Fibroblast of lung (primary cell): ENCODE results near the gene DPP10. TPM values are rescaled to one million over a fixed set of nuclear protein-coding genes. Genes with fewer than 3 reads are reported as not detected.

Experiments
- DNase-seq, 2 donors: peaks; one replicate each; pipeline versions ENCODE4 v3.0.0 to v3.0.0-alpha.2; 2010; ENCODE audit warnings: low read depth in 2 of 2
- H2AFZ ChIP-seq: 2 replicates; pipeline ENCODE4 v1.5.1; 2012; ENCODE audit warnings: low read length, control low read depth, inconsistent platforms
- H3K27ac ChIP-seq: 2 replicates; pipeline ENCODE4 v1.5.1; 2011; ENCODE audit warnings: low read length, control low read depth; ENCODE audit not compliant: insufficient read depth
- H3K27me3 ChIP-seq: 2 replicates; pipeline ENCODE4 v1.5.1; 2011; ENCODE audit warnings: mild to moderate bottlenecking, low read length; ENCODE audit not compliant: control insufficient read depth, insufficient read depth
- H3K36me3 ChIP-seq: 2 replicates; pipeline ENCODE4 v1.5.1; 2011; ENCODE audit warnings: low read length; ENCODE audit not compliant: control insufficient read depth, insufficient read depth
- H3K4me1 ChIP-seq: 2 replicates; pipeline ENCODE4 v1.5.1; 2011; ENCODE audit warnings: low read length; ENCODE audit not compliant: control insufficient read depth, insufficient read depth; ENCODE audit errors: extremely low read depth
- H3K4me2 ChIP-seq: 2 replicates; pipeline ENCODE4 v1.5.1; 2011; ENCODE audit warnings: low read length, control low read depth; ENCODE audit not compliant: insufficient read depth; ENCODE audit errors: extremely low read depth
- H3K4me3 ChIP-seq, 4 experiments: fragments of 200-600 bp in 1 of 4; sonication (generic) in 1 of 4; replicated peaks in 1 of 4; 2 replicates each; pipeline ENCODE4 v1.5.1; 2011 to 2016; ENCODE audit warnings: low read length in 4 of 4, low read depth in 3 of 4, mild to moderate bottlenecking in 3 of 4, control low read depth in 2 of 4, inconsistent platforms in 1 of 4, mixed read lengths in 1 of 4; ENCODE audit not compliant: insufficient read depth in 1 of 4; ENCODE audit errors: control extremely low read depth in 1 of 4
- H3K79me2 ChIP-seq: 2 replicates; pipeline ENCODE4 v1.5.1; 2012; ENCODE audit warnings: mild to moderate bottlenecking, low read length, inconsistent platforms; ENCODE audit not compliant: control insufficient read depth, insufficient read depth
- H3K9ac ChIP-seq: 2 replicates; pipeline ENCODE4 v1.5.1; 2011; ENCODE audit warnings: mild to moderate bottlenecking, low read length, control low read depth; ENCODE audit not compliant: insufficient read depth
- H3K9me3 ChIP-seq: 2 replicates; pipeline ENCODE4 v1.5.1; 2012; ENCODE audit warnings: low read depth, low read length; ENCODE audit not compliant: control insufficient read depth, insufficient read depth
- H4K20me1 ChIP-seq: 2 replicates; pipeline ENCODE4 v1.5.1; 2011; ENCODE audit warnings: low read length; ENCODE audit not compliant: control insufficient read depth, insufficient read depth; ENCODE audit errors: extremely low read depth
- CTCF ChIP-seq, 2 donors: IDR thresholded peaks in 1 of 2; conservative IDR thresholded peaks in 1 of 2; 1 replicate in 1 of 2; 2 replicates in 1 of 2; pipeline ENCODE4 v1.5.1; 2011 to 2012; ENCODE audit warnings: low read length in 2 of 2, control low read depth in 1 of 2, inconsistent platforms in 1 of 2, low read depth in 1 of 2, mild to moderate bottlenecking in 1 of 2
- EZH2 ChIP-seq: IDR thresholded peaks from 2 replicates; pipeline ENCODE4 v1.5.1; 2012; ENCODE audit warnings: low read length, control low read depth, mild to moderate bottlenecking; ENCODE audit errors: missing control alignments
- polyA plus RNA-seq, 2 donors: library from polyadenylated mRNA; depleted of rRNA in 1 of 2; stranded (reverse) in 1 of 2; unstranded in 1 of 2; fragments of >200 nt; gene quantifications; 2 replicates each; pipeline ENCODE4 v1.2.1, GENCODE V29; 2011 to 2012; ENCODE audit warnings: missing spikeins in 1 of 2
- total RNA-seq: library from RNA; depleted of rRNA; stranded (reverse); fragments of >200 nt; gene quantifications from 2 replicates; pipeline ENCODE4 v1.2.1, GENCODE V29; 2014

DPP10 gene
- total and polyA plus RNA-seq, 2 donors (not counting 1 experiment from before 2014, with no cell fraction given), result not detected

- H3K36me3 ChIP-seq, result no peaks in the 10 kb centered on the region
- H3K9me3 ChIP-seq, result no peaks in the 10 kb centered on the region
- H3K27me3 ChIP-seq, result no peaks in the 10 kb centered on the region
- no peak overlapping the region for H3K4me2 ChIP-seq
- no peak for DNase-seq
- no peaks in the 10 kb centered on the region for H3K79me2 ChIP-seq
- no peak overlapping the region for H3K9ac ChIP-seq
- no peaks in the 10 kb centered on the region for H3K4me1 ChIP-seq
- H2AFZ ChIP-seq, result no peak overlapping the region
- no peak overlapping the region for H3K27ac ChIP-seq
- no peaks in the 10 kb centered on the region for H4K20me1 ChIP-seq
- no peak for TF ChIP-seq CTCF (conservative IDR thresholded peaks at IDR 0.05 in 1 of 2, IDR thresholded peaks at IDR 0.05 in 1 of 2; ENCODE audit: low read depth in 1 of 2, low read length in 2 of 2)
- no peak for TF ChIP-seq EZH2
- H3K4me3 ChIP-seq, result no peak overlapping the region
Observed at GRCh38 chr2:115484983-115485382, 1042.5 kb downstream of the DPP10 start.

GRCh38 chr2:115491186-115491793 lies 1048.8 kb downstream of the DPP10 start:
- no peak overlapping the region for H3K9ac ChIP-seq
- H3K36me3 ChIP-seq, result no peaks in the 10 kb centered on the region
- H3K79me2 ChIP-seq, result no peaks in the 10 kb centered on the region
- TF ChIP-seq EZH2 (no peak), CTCF (conservative IDR thresholded peaks at IDR 0.05 in 1 of 2, IDR thresholded peaks at IDR 0.05 in 1 of 2; ENCODE audit: low read depth in 1 of 2, low read length in 2 of 2) (no peak)
- no peak overlapping the region for H3K4me2 ChIP-seq
- DNase-seq, result no peak
- no peaks in the 10 kb centered on the region for H3K4me1 ChIP-seq
- no peaks in the 10 kb centered on the region for H4K20me1 ChIP-seq
- H3K9me3 ChIP-seq, result no peaks in the 10 kb centered on the region
- no peaks in the 10 kb centered on the region for H3K27me3 ChIP-seq
- H3K27ac ChIP-seq, result no peak overlapping the region
- H3K4me3 ChIP-seq, result no peak overlapping the region
- no peak overlapping the region for H2AFZ ChIP-seq

- no peak overlapping the region for H3K27ac ChIP-seq
- H3K27me3 ChIP-seq, result no peaks in the 10 kb centered on the region
- H3K79me2 ChIP-seq, result no peaks in the 10 kb centered on the region
- no peaks in the 10 kb centered on the region for H3K9me3 ChIP-seq
- DNase-seq, result peak in 1 of 2 donors; percentile 0
- TF ChIP-seq CTCF (conservative IDR thresholded peaks at IDR 0.05 in 1 of 2, IDR thresholded peaks at IDR 0.05 in 1 of 2; ENCODE audit: low read depth in 1 of 2, low read length in 2 of 2) (no peak), EZH2 (no peak)
- no peak overlapping the region for H2AFZ ChIP-seq
- no peak overlapping the region for H3K4me2 ChIP-seq
- no peaks in the 10 kb centered on the region for H4K20me1 ChIP-seq
- H3K4me1 ChIP-seq, result no peaks in the 10 kb centered on the region
- no peaks in the 10 kb centered on the region for H3K36me3 ChIP-seq
- H3K4me3 ChIP-seq, result no peak overlapping the region
- H3K9ac ChIP-seq, result no peak overlapping the region
Observed at GRCh38 chr2:115505331-115505730, 1062.9 kb downstream of the DPP10 start.
